ENCODE measurements around the gene SCD5.

The SCD5 gene

GRCh38 chr4:82678051-82678450 lies 120.5 kb downstream of the SCD5 start:
- in situ Hi-C loops (cut with HindIII; ENCODE audit: low pct_unique_long_range_greater_than_20kb, low sequenced_read_pairs), result no loop called here
- TF ChIP-seq JUND (IDR thresholded peaks at IDR 0.05; ENCODE audit: low read depth), result no peak
- no peak for DNase-seq (ENCODE audit: low read depth in 1 of 2, low spot score in 1 of 2)

DNA sequence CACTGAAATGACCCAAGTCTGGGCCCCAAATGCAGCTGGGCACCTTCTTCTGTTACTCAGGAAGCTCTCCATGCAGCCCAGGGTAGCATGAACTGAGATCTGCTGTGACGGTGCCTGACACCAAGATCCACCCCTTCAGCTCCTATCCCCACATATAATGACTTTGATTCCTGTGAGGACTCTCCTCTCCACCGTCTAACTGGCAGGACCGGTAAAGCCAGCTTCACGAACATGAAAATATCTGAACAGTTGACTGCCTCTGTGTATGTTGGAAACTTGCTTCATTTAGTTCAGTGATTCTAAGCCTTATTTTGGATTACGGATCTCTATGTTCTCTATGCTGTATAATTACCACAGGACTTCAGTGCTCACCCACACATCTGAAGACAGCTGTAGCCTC lies 121.3 kb downstream of the SCD5 start:
- TF ChIP-seq JUND (IDR thresholded peaks at IDR 0.05; ENCODE audit: low read depth), result no peak
- in situ Hi-C loops (cut with HindIII; ENCODE audit: low pct_unique_long_range_greater_than_20kb, low sequenced_read_pairs), result no loop called here
- peak in 1 of 2 experiments; percentile 73 for DNase-seq (ENCODE audit: low read depth in 1 of 2, low spot score in 1 of 2)

- in situ Hi-C loops (cut with HindIII; ENCODE audit: low pct_unique_long_range_greater_than_20kb, low sequenced_read_pairs), result no loop called here
- no peak for DNase-seq (ENCODE audit: low read depth in 1 of 2, low spot score in 1 of 2)
- no peak for TF ChIP-seq JUND (IDR thresholded peaks at IDR 0.05; ENCODE audit: low read depth)
Measured at GRCh38 chr4:82667761-82668480, 130.7 kb downstream of the SCD5 start.

DNA sequence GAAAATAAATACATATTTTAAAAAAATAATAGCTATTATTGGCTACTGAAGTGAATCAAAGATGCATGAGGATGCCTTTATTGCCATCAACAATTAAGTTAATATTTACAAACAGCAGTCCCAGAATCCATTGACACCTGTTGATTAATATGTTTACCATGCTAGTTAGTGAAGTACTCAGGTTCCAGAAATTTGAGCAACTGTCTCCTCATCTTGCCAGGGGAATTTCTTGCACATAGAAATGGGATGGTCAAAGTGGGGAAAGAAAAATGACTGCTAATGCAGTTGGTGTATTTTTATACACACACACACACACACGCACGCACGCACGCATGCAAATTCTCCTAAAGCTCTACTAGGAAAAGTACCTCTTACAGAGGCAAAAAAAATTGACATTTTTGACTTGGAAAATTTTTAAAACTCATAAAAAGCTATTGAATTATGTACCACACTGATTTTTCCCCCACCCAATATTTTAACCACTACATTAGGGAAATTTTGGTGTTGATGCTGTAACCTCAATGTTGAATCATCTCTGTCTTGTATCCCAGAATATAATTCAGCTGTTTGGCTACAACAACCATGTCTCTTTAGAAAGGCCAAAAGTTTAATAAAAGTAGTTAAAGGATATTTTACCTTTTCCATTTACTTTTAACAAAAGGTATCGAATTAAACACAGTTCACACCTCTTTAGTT lies 131.5 kb downstream of the SCD5 start:
- DNase-seq (ENCODE audit: low read depth in 1 of 2, low spot score in 1 of 2), result no peak
- TF ChIP-seq JUND (IDR thresholded peaks at IDR 0.05; ENCODE audit: low read depth), result no peak
- in situ Hi-C loops (cut with HindIII; ENCODE audit: low pct_unique_long_range_greater_than_20kb, low sequenced_read_pairs), result no loop called here

DNA sequence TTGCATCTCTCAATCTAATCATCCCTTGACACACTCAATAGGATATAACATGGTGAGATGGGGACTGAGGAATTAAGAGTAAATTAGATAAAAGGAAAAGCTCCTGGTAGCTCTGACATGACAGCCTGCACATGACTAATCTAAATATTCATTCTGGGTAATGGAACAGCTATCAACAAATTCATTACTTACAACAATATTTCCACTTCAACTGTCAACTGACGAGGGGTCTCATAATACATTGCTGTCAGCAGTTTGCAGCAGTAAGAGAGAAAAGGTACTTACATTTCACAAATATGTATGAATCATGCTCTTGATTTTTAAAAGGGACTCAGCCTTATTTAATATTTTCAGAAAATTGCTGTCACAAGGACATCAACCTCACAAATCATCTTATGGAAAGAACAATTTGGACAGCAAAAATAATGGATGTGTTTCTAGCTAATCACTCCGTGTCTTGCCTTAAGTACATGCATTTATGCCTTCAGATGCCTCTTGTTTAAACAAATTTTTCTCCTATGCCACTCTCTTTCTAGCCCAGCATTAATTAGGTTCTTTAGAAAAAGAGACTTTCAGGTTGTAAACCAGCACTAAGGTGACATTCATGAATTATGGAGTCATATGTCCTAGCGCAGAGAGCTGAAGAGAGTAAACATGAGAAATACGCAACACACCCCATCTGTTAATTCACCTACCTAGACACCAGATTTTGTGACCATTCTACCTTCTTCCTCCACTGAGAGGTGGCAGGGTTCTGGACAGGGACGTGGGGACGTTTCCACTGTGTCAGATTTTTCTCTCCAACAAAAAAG lies 137.2 kb downstream of the SCD5 start:
- in situ Hi-C loops (cut with HindIII; ENCODE audit: low pct_unique_long_range_greater_than_20kb, low sequenced_read_pairs), result no loop called here
- TF ChIP-seq JUND (IDR thresholded peaks at IDR 0.05; ENCODE audit: low read depth), result no peak
- no peak for DNase-seq (ENCODE audit: low read depth in 1 of 2, low spot score in 1 of 2)

- no peak for DNase-seq (ENCODE audit: low read depth in 1 of 2, low spot score in 1 of 2)
- TF ChIP-seq JUND (IDR thresholded peaks at IDR 0.05; ENCODE audit: low read depth), result no peak
- in situ Hi-C loops (cut with HindIII; ENCODE audit: low pct_unique_long_range_greater_than_20kb, low sequenced_read_pairs), result no loop called here
Measured at GRCh38 chr4:82652062-82652461, 146.5 kb downstream of the SCD5 start.

DNA sequence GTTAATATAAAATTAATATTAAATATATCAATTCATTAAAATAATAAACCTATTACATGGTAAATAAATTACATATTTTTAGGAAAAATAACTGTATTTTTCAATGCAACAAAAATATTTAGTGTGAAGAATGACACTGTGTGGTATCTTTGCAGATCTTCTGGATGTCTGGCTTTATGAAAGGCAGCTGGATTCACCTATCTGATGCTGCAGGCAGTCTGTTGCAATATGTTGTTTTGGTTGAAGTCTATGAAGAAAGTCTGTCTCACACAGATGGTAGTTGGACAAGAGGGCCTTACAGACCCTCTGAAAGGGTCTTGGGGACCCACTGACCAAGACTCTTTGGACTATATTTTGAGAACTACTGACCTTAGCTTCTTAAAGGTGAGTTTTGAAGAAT lies 147.7 kb downstream of the SCD5 start:
- no peak for DNase-seq (ENCODE audit: low read depth in 1 of 2, low spot score in 1 of 2)
- in situ Hi-C loops (cut with HindIII; ENCODE audit: low pct_unique_long_range_greater_than_20kb, low sequenced_read_pairs), result no loop called here
- TF ChIP-seq JUND (IDR thresholded peaks at IDR 0.05; ENCODE audit: low read depth), result no peak

GRCh38 chr4:82648356-82648755 lies 150.2 kb downstream of the SCD5 start:
- in situ Hi-C loops (cut with HindIII; ENCODE audit: low pct_unique_long_range_greater_than_20kb, low sequenced_read_pairs), result no loop called here
- no peak for DNase-seq (ENCODE audit: low read depth in 1 of 2, low spot score in 1 of 2)
- no peak for TF ChIP-seq JUND (IDR thresholded peaks at IDR 0.05; ENCODE audit: low read depth)

DNA sequence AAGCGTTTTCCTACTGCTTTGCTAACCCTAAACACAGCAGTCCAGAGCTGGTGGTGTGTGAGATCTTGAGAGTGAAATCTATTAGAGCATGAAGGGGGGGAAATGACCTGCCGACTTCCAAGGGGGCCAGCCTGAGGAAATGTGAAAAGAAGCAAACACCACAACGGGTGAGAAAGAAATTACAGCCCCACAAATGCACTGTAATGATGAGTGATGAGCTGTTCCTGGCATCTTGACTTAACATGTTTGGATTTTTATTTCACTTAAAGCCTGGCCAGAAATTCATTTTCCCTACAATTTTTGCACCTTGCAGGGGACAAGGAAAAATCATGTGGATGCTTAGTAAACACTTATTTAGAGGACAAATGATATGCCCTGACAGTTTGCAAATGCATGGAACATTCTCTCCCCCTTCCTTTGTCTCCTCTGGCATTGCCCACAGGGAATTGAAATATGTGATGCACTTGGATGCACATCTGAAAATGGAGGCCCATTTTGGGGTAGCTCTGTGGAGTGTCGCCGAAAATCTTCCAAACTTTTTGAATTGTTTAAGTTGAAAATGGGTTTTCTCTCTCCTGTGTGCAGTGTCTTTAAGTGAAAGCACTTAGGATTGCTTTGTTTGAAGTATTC lies 152.5 kb downstream of the SCD5 start:
- no peak for DNase-seq (ENCODE audit: low read depth in 1 of 2, low spot score in 1 of 2)
- in situ Hi-C loops (cut with HindIII; ENCODE audit: low pct_unique_long_range_greater_than_20kb, low sequenced_read_pairs), result no loop called here
- no peak for TF ChIP-seq JUND (IDR thresholded peaks at IDR 0.05; ENCODE audit: low read depth)

- no peak for TF ChIP-seq JUND (IDR thresholded peaks at IDR 0.05; ENCODE audit: low read depth)
- in situ Hi-C loops (cut with HindIII; ENCODE audit: low pct_unique_long_range_greater_than_20kb, low sequenced_read_pairs), result no loop called here
- no peak for DNase-seq (ENCODE audit: low read depth in 1 of 2, low spot score in 1 of 2)
Measured at GRCh38 chr4:82644734-82645126, 153.9 kb downstream of the SCD5 start.

GRCh38 chr4:82643994-82644733 lies 154.4 kb downstream of the SCD5 start:
- in situ Hi-C loops (cut with HindIII; ENCODE audit: low pct_unique_long_range_greater_than_20kb, low sequenced_read_pairs), result no loop called here
- no peak for TF ChIP-seq JUND (IDR thresholded peaks at IDR 0.05; ENCODE audit: low read depth)
- no peak for DNase-seq (ENCODE audit: low read depth in 1 of 2, low spot score in 1 of 2)

- no peak for TF ChIP-seq JUND (IDR thresholded peaks at IDR 0.05; ENCODE audit: low read depth)
- in situ Hi-C loops (cut with HindIII; ENCODE audit: low pct_unique_long_range_greater_than_20kb, low sequenced_read_pairs), result no loop called here
- DNase-seq (ENCODE audit: low read depth in 1 of 2, low spot score in 1 of 2), result no peak
Measured at GRCh38 chr4:82642331-82642730, 156.3 kb downstream of the SCD5 start.

Data from T47D (cell line).